NCI-H446 treated with DMSO at 0.1 percent for 48 hours (cell line): ENCODE measurements around the gene RSPH3.

Source experiments
- DNase-seq: peaks from one replicate; lab custom pipeline; 2025; lab: John Stamatoyannopoulos, UW

The RSPH3 gene

DNA sequence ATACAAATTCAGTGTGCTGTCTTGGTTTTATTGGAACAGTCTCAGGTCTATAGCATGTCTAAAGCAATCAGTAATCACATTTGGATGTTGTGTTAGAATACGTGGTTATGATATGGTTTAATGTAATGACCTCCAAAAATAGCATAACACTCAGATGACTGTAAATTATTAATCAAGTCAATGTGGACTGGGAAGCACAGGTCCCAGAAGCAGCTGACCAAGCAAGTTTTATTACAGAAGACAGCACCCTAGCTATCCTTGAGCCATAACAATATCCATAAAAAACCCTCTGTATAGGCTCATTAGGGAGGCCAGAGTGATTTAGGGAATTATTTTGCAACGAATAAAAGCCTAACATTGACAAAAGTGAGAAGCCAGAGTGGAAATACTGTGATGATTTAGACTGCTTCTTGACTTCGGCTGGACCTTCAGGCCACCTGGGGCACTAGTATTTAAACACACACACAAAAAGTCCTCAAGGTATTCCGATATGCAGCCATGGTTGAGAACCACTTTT, 66.9 kb downstream of the RSPH3 start:
- DNase-seq = no peak

DNA sequence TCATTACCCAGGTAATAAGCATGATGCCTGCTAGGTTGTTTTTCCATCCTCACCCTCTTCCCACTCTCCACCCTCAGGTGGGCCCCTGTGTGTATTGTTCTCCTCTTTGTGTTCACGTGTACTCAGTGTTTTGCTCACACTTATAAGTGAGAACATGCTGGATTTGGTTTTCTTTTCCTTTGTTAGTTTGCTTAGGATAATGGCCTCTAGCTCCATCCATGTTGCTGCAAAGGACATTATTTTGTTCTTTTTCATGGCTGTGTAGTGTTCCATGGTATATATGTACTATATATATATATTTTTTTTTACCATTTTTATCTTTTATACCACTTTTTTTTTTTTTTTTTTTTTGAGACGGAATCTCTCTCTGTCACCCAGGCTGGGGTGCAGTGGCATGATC, 71.9 kb downstream of the RSPH3 start:
- no peak for DNase-seq

DNA sequence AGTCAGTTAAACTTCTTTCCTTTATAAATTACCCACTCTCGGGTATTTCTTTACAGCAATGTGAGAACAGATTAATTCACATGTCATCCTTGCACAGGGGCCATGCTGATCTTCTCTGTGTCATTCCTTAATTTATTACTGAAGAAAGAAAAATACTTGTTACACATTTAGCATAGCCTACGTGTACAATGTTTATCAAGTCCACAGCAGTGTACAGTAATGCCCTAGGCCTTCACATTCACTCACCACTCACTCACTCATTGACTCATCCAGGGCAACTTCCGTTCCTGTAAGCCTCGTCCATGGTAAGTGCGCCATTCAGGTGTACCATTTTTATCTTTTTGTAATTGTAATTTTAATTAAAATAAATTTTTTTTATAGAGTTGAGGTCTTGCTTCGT, 73.6 kb downstream of the RSPH3 start:
- DNase-seq = no peak

DNA sequence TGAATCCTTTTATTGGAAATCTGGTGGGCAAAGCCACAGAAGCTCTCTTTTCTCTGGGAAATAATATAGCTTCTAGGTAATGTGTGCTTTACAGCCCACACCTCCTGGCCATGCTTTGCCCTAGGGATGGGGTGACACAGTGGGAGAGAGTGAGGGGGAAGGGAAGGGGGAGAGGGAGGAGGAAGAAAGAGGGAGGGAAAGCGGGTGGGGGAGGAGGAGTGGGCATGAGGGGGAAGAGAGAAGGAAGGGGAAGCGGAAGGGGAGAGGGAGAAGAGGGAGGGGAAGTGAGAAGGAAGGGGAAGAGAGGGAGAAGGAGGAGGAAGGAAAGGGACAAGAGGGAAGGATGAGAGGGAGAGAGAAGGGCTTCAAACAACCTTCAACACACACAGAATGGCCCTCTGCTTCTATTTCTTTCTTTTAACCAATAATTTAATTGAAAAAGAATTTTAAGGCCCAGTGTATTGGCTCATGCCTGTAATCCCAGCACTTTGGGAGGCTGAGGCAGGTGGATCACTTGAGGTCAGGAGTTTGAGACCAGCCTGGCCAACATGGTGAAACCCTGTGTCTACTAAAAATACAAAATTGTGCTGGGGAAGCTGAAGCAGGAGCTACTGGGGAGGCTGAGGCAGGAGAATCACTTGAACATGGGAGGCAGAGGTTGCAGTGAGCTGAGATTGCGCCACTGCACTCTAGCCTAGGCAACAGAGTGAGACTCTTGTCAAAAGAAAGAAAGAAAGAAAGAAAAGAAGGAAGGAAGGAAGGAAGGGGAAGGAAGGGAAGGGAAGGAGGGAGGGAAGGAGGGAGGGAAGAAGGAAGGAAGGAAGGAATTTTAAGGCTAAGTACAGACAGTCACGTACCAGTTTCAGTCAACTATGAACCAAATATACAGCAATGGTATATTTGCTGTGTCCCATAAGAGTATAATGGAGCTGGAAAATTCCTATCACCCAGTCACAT, 75.2 kb downstream of the RSPH3 start:
- DNase-seq = no peak

DNA sequence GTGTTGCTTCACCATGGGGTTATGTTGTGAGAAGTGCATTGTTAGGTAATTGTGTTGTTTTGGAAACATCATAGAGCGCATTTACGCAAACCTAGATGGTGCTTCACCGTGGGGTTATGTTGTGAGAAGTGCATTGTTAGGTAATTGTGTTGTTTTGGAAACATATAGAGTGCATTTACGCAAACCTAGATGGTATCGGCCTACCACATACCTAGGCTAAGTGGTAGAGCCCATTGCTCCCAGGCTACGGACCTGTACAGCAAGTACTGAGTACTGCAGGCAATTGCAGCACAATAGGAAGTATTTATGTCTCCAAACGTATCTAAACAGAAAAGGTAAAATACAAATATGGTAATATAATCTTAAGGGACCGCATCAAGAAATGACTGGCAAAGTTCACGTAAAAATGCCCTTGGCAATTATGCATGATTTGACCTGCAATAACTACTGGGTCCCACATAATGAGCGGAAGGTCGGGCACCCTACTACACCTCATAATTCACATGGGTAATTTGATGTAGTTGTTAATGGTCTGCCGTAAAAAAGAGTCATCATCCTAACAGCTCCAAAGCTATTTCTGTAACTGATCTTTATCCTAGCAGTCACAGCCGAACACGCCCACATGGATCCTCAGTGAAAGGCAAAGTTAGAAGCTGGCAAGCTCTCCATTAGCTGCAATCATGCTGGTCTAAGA, 76.0 kb downstream of the RSPH3 start:
- no peak for DNase-seq
